HG02981 (cell line): ENCODE data around the gene ATPAF1.
"Not testable (repeated sequence)": the region's sequence is repeated elsewhere in the genome, so short reads cannot be mapped to it uniquely, and the experiment has no call there.

Experiments used
- ATAC-seq: cut with Tn5 transposase; IDR thresholded peaks from one replicate; pipeline ENCODE4 v1.9.1; 2021; ENCODE audit warnings: mild to moderate bottlenecking, moderate library complexity; ENCODE audit not compliant: unreplicated experiment

The ATPAF1 gene

DNA sequence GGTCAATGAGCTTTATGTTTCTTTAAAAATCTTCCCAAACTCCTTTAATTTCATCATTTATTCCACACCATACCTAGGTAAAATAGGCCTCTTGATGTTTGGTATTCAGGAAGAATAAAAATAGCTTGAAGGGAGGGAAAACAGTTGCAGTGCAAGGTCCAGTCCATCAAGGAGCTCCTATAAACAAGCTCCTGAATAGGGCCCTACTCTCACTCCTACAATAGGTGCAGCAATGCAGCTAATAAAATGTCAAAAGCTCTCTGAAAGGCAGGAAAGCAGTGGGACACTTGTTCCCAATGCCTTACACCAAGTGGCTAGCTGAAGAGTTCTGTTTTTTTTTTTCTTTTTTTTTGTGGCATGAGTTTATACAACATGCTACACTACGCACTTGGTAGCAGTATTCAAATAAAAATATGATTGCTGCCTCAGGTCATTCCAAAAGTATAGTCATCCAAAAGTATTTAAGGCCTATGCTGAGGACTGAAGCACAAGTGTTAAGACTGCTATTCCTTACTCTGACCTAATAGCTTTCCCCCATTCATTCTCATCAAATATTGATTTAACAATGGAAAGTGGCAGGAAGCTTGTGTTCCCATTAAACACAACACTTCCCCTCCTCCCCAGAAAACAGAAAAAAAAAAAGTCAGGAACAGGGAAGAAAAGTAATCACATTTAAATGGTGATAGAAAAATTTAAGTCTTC, 13.3 kb upstream of the ATPAF1 start:
- no peak for ATAC-seq

DNA sequence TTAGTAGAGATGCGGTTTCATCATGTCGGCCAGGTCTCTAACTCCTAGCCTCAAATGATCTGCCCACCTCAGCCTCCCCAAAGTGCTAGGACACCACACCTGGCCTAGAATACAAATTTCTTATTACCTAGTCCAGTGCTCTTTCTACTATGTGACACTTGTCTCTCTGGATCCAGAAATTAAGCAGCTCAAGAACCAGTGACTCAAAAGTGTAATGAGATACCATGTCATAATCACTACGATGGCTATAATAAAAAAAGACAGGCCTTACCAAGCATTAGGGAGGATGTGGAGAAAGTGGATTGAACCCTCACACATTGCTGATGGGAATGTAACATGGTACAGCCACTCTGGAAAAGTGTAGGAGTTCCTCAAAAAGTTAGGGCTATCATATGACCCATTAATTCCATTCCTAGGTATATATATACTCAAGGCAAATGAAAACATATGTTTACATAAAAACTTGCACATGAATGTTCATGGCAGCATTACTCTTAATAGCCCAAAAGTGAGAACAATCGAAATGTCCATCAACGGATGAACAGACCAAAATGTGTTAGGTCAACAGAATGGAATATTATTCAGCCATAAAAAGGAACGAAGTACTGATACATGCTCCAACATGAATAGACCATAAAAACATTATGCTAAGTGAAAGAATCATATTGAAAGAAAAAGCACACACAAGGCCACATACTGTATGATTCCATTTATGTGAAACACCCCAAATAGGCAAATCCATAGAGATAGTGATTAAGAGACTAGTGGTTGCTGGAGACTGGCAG, 11.8 kb upstream of the ATPAF1 start:
- no peak for ATAC-seq

DNA sequence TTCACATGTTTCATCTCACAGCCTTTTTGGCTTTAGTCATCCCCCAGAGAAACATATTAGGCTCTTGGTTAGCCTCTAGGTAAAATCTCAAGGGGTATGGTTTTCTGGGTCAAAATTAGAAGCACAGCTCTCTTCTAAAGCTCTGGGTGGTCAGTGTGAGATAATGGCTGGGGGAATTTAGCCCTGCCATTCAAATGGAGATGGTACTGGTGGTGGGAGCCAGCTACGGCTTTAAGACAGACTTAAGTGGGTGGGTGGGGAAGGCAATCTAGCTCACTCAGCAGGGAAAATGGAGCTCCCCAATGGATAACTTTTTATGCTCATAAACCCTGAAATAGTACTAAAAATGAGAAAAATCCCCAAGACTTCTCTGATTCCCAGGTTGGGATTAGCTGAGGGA, 9.2 kb upstream of the ATPAF1 start:
- ATAC-seq, result no peak

DNA sequence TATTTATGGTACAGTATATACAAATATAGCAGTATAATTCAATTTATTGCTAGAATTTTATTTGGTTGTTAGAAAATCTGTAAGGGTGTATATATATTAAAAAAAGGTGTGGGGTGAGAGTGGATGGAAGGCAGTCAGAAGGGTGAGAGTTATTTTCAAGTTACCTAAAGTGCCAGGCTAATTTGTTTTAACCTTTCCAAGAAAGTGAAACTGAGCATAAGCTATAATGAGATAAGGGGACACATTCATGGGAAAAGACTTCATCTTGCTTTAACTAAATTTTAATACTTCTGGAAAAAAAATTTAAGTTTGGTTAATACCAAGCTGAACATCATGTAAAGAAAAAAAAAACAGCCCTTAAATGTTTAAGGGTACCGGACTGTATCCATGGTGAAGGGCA, 8.4 kb upstream of the ATPAF1 start:
- ATAC-seq, result no peak

DNA sequence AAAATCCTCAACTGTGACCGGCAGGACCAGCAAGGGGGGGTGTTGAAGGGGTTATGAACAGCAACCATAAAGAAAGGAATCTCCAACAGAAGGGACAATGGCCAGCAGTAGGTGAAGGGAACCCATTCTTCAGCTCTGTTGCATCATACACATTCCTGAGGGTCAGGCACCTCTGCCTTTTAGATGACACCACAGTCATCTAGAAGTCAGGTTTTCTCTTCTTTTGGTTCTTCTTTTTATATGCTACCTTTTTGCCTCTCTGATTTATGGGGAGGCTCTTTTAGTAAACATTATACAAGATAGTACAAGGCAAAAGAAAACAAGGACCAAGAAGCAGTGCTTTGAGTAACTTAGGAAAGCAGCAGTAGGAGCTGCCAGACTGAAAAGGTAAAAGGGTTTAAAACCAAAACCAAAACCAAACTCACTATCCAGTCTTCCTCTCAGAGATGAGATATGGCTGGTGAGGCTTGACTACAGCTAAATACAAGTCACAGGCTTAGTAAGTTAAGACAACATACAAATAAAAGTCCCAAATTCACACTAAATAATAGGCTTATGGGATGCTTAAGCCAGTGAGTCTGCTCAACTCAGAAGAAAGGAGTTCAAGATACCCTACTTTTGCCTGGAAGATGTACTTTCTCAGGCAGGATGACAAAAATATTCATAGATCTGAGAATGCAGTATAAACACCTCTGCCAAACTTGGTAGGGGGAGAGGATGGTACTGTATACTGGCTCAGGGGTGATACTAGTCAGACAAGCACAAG, 7.6 kb upstream of the ATPAF1 start:
- ATAC-seq, result peak; percentile 75

DNA sequence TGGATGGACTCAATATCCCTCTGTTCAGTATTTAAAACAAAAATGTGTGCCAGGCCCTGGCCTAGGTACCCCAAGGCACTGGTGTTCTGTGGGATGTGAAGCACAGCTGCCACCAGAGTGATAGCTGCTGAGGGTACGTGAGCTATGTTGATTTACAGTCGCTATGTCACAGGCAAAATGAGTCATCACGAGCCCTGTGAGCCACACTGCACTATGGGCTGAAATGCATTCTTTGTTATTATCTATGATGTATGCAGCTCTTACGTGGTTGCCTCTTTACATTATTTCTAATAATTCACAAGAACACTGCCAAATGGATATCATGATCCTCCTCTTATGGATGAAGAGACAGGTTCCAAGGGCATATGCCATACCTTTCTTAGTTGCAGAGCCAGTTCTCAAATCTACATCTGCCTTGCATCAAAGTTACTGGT, 5.6 kb upstream of the ATPAF1 start:
- ATAC-seq, result no peak

DNA sequence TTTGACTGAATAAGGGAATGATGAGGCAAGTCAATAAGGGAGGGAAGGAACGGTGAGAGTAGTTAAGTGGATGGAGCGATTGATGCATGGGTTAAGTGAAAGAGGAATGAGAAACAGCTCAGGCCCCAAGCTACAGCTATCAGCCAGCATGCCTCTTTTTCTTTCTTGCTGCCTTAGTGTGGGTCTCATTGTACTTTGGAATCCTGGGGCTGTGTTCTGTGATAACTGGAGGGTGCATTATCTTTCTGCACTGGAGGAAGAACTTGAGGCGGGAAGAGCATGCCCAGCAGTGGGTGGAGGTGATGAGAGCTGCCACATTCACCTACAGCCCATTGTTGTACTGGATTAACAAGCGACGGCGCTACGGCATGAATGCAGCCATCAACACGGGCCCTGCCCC, 4.5 kb upstream of the ATPAF1 start:
- no peak for ATAC-seq

DNA sequence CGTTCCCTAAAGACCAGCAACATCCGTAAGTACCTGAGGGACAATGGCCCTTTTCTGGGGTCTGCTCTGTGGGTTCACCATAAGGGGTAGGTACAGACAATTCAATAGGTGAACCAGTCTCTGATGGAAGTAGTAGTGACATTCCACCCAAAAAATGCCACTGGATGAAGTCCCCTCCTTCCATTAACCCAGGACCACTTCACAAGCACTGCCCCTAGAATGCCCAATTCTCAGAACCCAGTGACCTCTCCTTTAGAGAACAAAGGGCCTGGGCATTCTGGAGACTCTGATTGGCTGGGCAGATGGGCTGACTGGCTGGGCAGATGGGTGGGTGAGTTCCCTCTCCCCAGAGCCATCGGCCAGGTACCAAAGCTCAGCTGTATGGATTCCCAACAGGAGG, 3.4 kb upstream of the ATPAF1 start, which contains the start of gene TEX38:
TEX38 (plus strand) TSS at position 301 of the 400 bp plus-strand sequence; CDS start at position 382, 81 bp downstream.
- no peak for ATAC-seq

DNA sequence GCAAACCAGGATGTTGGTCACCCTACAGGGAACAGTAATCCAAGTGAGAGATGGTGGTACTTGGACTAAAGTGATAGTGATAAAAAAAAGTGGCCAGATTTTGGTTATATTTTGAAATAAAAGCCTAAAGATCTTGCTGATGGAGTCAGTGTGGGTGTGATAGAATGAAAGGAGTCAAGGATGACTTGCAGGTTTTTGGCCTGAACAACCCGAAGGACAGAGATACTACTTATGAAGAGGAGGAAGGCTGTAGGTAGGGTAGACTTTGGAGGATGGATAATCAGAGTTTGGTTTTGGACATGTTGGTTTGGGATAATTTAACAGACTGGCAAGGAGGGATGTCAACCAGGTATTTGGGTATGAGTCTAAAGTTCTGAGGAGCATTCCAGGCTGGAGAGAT, 2.0 kb upstream of the ATPAF1 start:
- ATAC-seq, result no peak

DNA sequence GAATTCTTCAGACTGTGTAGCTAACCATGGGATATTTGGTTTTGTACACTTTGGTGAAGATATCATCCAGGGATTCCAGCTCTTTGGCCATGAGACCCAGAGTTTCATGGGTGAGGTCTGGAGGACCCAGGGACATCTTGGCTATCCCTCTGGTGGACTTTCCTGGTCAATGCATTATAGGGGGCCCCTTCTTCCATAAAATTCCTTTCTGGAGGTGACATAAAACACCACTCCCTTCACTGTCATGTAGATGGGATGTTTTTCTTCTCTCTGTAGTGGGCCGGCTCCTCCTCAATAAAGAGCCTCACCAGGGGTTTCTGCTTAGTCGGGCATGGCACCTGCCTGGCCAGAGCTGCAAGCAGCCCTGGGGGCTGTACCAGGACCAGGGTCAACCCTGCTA, 2.2 kb downstream of the ATPAF1 start:
- no peak for ATAC-seq

DNA sequence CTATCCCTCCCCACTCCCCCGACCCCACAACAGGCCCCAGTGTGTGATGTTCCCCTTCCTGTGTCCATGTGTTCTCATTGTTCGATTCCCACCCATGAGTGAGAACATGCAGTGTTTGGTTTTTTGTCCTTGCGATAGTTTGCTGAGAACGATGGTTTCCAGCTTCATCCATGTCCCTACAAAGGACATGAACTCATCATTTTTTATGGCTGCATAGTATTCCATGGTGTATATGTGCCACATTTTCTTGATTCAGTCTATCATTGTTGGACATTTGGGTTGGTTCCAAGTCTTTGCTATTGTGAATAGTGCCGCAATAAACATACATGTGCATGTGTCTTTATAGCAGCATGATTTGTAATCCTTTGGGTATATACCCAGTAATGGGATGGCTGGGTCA, 5.2 kb downstream of the ATPAF1 start:
- ATAC-seq, result not testable (repeated sequence)

DNA sequence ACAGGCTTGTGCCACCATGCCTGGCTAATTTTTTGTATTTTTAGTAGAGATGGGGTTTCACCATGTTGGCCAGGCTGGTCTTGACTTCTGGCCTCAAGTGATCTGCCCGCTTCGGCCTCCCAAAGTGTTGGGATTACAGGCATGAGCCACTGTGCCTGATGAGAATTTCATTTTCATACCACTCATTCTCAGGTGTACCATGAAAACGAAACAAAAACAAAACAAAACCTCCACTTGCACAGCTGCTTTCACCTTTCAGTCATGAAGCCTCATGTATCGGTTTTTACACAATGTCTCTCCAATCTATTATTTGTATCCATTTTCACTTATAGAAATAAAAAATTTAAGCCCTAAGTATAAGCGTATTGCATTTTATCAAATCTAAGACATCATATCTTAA, 8.0 kb downstream of the ATPAF1 start:
- peak; percentile 76 for ATAC-seq

DNA sequence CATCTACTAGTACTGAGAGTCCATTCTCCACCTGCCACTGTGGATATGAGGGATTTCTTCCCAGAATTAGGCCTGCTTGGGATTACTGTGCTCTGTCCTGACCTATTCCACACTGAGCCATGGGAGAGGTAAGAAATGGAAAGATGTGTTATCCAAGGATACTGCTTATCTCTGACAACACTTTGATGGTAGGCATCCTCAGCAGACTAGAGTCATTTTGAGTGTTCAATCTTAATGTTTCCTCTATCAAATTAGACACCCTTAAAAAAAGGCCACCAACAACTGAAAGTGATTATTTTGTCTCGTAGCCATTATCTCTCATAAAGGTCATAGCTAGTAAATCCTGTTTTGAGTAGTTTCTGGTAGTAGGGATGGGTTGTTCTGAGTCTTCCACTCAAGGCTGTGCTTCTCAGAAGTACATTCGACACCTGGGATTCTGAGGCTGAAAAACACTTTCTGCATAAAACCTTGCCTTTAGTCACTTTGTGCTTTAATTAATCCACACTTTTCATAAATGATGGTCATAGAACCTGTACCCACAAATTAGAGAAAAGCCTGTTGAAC, 8.8 kb downstream of the ATPAF1 start:
- ATAC-seq, result no peak

DNA sequence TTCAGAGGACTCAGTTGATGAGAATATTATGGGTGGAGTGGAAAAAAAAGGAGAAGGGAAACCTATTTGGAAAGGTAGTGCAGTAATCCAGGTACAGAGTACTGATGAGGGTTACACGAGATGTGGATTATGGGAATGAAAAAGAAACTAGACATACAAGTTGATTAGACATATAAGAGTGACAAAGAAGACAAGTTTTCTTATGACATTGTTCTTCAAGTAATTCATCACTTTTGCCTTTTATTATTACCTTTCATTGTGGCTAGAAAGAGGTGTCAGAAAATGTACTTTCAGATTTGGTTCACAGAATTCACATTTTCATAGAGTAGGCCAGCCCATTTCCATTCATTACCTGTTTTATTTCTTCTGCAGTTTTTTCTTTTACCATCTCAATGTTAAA, 10.4 kb downstream of the ATPAF1 start:
- ATAC-seq, result no peak

DNA sequence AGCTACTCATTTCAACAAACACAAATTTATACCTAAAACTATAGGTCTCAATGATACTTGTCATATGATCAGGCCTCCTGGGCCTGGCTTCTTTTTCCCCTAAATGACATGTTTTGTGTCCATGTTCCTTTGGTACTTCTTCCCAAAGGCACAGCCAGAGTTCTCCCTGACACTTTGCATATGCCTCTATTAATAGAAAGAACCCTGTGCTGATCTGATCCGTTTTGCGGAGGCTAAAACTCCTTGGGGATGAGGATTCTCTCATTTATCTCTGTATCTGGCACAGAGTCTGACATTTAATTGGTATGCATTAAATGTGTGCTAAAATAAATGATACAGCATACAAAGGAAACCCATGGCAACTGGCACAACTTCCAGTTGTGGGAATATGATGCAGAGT, 11.5 kb downstream of the ATPAF1 start:
- ATAC-seq, result no peak

DNA sequence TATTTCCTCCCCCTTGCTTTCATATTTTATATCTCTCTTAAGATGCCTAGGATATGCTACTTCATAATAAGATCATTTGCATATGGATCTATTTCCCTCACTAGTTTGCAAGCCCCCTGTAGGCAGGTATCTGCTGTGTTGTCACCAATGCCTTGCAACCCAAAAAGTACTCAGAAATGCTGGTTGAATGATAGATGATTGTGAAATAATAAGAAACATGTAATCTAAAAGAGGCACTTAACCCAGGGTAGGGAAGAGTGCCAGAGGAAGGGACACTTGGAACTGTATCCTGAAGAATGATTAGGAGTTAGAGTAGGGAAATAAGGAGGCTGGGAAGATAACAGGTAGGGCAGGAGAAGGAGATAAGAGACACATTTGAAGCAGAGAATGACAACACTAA, 12.3 kb downstream of the ATPAF1 start:
- no peak for ATAC-seq

DNA sequence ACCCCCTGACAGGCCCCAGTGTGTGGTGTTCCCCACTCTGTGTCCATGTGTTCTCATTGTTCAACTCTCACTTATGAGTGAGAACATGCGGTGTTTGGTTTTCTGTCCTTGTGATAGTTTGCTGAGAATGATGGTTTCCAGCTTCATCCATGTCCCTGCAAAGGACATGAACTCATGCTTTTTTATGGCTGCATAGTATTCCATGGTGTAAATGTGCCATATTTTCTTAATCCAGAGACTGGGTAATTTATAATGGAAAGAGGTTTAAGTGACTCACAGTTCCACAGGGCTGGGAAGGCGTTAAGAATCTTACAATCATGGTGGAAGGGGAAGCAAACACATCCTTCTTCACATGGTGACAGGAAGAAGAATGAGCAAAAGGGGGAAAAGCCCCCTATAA, 13.5 kb downstream of the ATPAF1 start:
- ATAC-seq, result not testable (repeated sequence)

DNA sequence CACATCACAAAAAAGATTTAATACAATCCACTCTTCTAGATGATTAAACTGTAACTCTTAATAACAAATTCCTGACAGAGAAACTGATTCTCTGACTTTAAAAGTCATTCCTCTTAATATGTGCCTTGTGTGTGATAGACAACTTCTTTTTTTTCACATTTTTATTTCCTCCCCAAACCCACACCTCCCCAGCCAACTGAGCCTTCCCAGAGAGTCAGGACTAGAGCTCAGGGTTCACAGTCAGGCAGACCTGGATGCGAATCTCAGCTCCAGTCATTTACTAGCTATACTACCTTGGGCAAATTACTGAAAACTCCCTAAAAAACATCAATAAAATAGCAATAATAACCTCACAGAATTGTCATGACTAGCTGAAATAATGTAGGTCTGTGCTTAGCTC, 14.2 kb downstream of the ATPAF1 start:
- ATAC-seq, result no peak

DNA sequence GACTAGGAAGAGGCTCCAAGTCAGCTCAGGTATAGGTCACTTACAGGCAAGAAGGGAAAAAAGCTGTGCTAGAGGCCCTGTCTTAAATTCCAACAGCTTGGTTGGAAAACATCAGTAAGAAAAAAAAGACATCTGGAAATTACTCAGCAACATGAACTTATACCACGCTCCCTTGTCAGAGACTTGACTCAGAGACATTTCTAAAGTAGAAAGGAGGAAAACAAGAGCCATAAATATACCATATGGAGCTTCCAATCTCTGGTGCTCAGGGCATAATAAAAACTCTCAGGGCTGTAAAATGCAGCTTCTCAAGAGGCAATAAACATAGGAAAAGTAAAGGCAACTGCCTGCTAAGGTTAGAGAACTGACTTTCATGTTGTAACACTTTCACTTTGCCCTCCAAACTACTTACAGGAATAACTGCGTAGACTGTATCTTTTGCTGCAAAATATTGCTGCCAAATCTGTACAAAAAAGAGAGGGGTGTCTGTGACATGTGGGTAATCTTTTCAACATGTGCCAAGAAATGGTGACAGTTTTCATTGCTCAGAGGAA, 14.7 kb downstream of the ATPAF1 start:
- no peak for ATAC-seq

DNA sequence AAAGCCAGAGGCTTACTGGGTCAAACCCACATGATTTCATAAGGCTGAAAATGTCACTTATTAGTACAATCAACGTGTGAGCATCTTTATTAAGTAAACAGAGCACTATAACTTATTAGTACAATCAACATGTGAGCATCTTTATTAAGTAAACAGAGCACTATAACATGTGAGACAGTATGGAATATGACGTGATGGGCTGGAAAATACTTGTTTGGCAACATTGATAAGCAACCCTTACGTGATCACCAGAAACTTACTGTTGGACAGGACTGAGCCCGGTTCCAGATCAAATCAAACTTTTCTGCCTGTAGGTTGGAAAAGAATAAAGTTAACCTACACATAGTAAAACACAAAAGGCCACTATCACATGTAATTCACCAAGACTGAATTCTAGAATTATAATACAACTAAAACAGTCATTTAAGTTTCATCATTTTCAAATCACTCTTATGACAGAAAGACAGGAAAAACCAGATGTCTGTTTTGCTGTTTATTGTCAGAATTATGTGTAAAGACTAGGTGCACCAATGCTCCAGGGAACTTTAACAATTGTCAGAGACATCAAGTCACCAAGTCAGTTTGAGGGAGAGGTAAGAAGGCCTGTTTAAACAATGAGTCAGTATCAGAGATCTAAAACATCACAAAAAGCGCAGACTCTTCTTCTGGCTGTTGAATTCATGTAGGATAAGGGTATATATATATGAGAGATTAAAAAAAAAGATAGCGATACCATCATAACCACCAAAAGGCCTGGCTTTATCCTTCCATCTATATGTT, 15.7 kb downstream of the ATPAF1 start:
- no peak for ATAC-seq
